Frontal cortex (tissue), 1 donor: Measurements from ENCODE around the gene FAM131B. TPM values are rescaled to one million over a fixed set of nuclear protein-coding genes. Genes with fewer than 3 reads are reported as not detected.

Source experiments
- small RNA-seq: library from RNA; depleted of rRNA; stranded (forward); fragments of <200 nt; gene quantifications from one replicate; pipeline ENCODE3, GENCODE V24; 2014
- total RNA-seq: library from RNA; depleted of rRNA; stranded (reverse); fragments of >200 nt; gene quantifications from one replicate; pipeline ENCODE4 v1.2.3, GENCODE V29; 2014

The FAM131B gene
- total RNA-seq, 1 donor from 2014 or later = 73.8 TPM

Small RNA genes lying within 50 kb of the gene (small RNA-seq; reads per million reads assigned to genes)
- 0.08 reads per million for gene MIR6892

Other genes starting within 250 kb of the FAM131B start
- not detected for gene PIP, start 230.6 kb downstream of the FAM131B start, total RNA-seq
- gene TAS2R39, start 179.3 kb downstream of the FAM131B start, total RNA-seq = not detected
- gene TAS2R40, start 140.7 kb downstream of the FAM131B start, total RNA-seq = not detected
- gene GSTK1, start 99.3 kb downstream of the FAM131B start, total RNA-seq = 24.9 TPM
- gene TMEM139, start 77.8 kb downstream of the FAM131B start, total RNA-seq = not detected
- gene CASP2, start 74.4 kb downstream of the FAM131B start, total RNA-seq = 20.4 TPM
- gene CLCN1, start 46.6 kb downstream of the FAM131B start, total RNA-seq = under 0.01 TPM
- 4.5 TPM for gene ZYX, start 18.6 kb upstream of the FAM131B start, total RNA-seq
- 0.41 TPM for gene EPHA1, start 46.1 kb upstream of the FAM131B start, total RNA-seq
- gene TAS2R60, start 80.7 kb upstream of the FAM131B start, total RNA-seq = not detected
- gene TAS2R41, start 115.2 kb upstream of the FAM131B start, total RNA-seq = not detected
- under 0.01 TPM for gene CTAGE15, start 209.1 kb upstream of the FAM131B start, total RNA-seq